NCI-H748 treated with DMSO at 0.1 percent for 48 hours (cell line): Measurements from ENCODE around the gene KRT9.
"Not testable (repeated sequence)": the region's sequence is repeated elsewhere in the genome, so short reads cannot be mapped to it uniquely, and the experiment has no call there.

Experiments used
- DNase-seq: peaks from one replicate; lab custom pipeline; 2025; lab: John Stamatoyannopoulos, UW

Gene KRT9

GRCh38 chr17:41571561-41572434, at the start of gene KRT9:
TSS of gene KRT9 (minus strand) at chr17:41572059. CDS start at chr17:41571992, 67 bp downstream.
- no peak for DNase-seq

- DNase-seq = not testable (repeated sequence)
Observed at GRCh38 chr17:41621435-41621817, 49.6 kb upstream of the KRT9 start.

GRCh38 chr17:41620583-41621434, 49.0 kb upstream of the KRT9 start:
- no peak for DNase-seq

- DNase-seq = not testable (repeated sequence)
Observed at GRCh38 chr17:41619927-41620582, 48.2 kb upstream of the KRT9 start.

GRCh38 chr17:41619036-41619926, 47.4 kb upstream of the KRT9 start:
- no peak for DNase-seq

- DNase-seq = no peak
Observed at GRCh38 chr17:41618341-41619035, 46.6 kb upstream of the KRT9 start.

- no peak for DNase-seq
Observed at GRCh38 chr17:41617698-41618097, 45.8 kb upstream of the KRT9 start.

- DNase-seq = no peak
Observed at GRCh38 chr17:41617136-41617535, 45.3 kb upstream of the KRT9 start.

GRCh38 chr17:41616486-41616885, 44.6 kb upstream of the KRT9 start:
- not testable (repeated sequence) for DNase-seq

- DNase-seq = no peak
Observed at GRCh38 chr17:41615454-41615853, 43.6 kb upstream of the KRT9 start.

- not testable (repeated sequence) for DNase-seq
Observed at GRCh38 chr17:41614767-41615166, 42.9 kb upstream of the KRT9 start.

GRCh38 chr17:41614098-41614497, 42.2 kb upstream of the KRT9 start:
- no peak for DNase-seq

GRCh38 chr17:41613277-41614082, 41.6 kb upstream of the KRT9 start:
- DNase-seq = no peak

- not testable (repeated sequence) for DNase-seq
Observed at GRCh38 chr17:41612376-41613160, 40.7 kb upstream of the KRT9 start, which contains the start of gene KRT16. TSS of gene KRT16 (minus strand) at chr17:41612767. CDS start at chr17:41612688, 79 bp downstream.

GRCh38 chr17:41610965-41611640, 39.2 kb upstream of the KRT9 start:
- no peak for DNase-seq

- DNase-seq = not testable (repeated sequence)
Observed at GRCh38 chr17:41610061-41610517, 38.2 kb upstream of the KRT9 start.

- not testable (repeated sequence) for DNase-seq
Observed at GRCh38 chr17:41606930-41607329, 35.1 kb upstream of the KRT9 start.

GRCh38 chr17:41602524-41602923, 30.7 kb upstream of the KRT9 start:
- DNase-seq = no peak
